Ectodermal cell (in vitro differentiated cells): Measurements from ENCODE around the gene BRPF1.
A peak's percentile ranks its signal among the peaks of the same experiment; 100 is the strongest.

Experiments
- H3K27ac ChIP-seq: 2 replicates; pipeline ENCODE4 v1.7.0; 2013; ENCODE audit warnings: mild to moderate bottlenecking, low read depth, low read length; ENCODE audit not compliant: insufficient read depth, poor library complexity, severe bottlenecking
- H3K27me3 ChIP-seq: 2 replicates; pipeline ENCODE4 v1.7.0; 2013; ENCODE audit warnings: mild to moderate bottlenecking, low read length; ENCODE audit not compliant: insufficient read depth, control insufficient read depth, poor library complexity, severe bottlenecking
- H3K36me3 ChIP-seq: one replicate; pipeline ENCODE4 v1.7.0; 2013; ENCODE audit warnings: low read length; ENCODE audit not compliant: control insufficient read depth, insufficient read depth
- H3K4me1 ChIP-seq: one replicate; pipeline ENCODE4 v1.7.0; 2013; ENCODE audit warnings: low read length; ENCODE audit not compliant: control insufficient read depth, insufficient read depth
- H3K4me3 ChIP-seq: 2 replicates; pipeline ENCODE4 v1.7.0; 2013; ENCODE audit warnings: low read depth, low read length, control low read depth; ENCODE audit not compliant: insufficient read depth
- H3K9me3 ChIP-seq: 2 replicates; pipeline ENCODE4 v1.7.0; 2013; ENCODE audit warnings: mild to moderate bottlenecking, low read length, moderate library complexity; ENCODE audit not compliant: control insufficient read depth
- WGBS, 2 experiments: methylation state at CpG; one replicate each; pipeline ENCODE4 v1.1.7; 2013; ENCODE audit warnings: missing lambda C conversion rate in 2 of 2; 5-methylcytosine and 5-hydroxymethylcytosine counted together

The BRPF1 gene

DNA sequence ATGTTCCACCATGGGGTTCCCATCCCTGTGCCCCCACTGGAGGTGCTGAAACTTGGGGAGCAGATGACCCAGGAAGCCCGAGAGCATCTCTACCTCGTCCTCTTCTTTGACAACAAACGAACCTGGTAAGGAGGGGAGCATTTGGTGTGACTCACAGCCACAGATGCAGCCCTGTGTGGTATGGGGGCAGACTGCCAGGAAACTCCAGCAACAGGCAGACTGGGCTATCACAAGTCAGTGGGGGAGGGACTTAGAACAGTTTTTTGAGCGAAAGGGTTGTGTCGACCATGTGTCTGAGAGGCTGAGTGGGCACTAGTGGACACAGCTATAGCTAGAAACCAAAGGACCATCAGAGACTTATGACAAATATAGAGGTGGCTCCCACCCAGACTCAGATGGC is 14.8 kb downstream of the BRPF1 start:
- H3K4me3 ChIP-seq, result no peak overlapping the region
- peaks cover 7% of the 10 kb centered on the region for H3K4me1 ChIP-seq
- WGBS, 2 experiments, result 96 to 98% methylated on average over 5 of the region's 5 CpGs
- H3K27ac ChIP-seq, result no peak overlapping the region
- H3K9me3 ChIP-seq, result no peaks in the 10 kb centered on the region
- peaks cover 53% of the 10 kb centered on the region for H3K36me3 ChIP-seq
- no peaks in the 10 kb centered on the region for H3K27me3 ChIP-seq

DNA sequence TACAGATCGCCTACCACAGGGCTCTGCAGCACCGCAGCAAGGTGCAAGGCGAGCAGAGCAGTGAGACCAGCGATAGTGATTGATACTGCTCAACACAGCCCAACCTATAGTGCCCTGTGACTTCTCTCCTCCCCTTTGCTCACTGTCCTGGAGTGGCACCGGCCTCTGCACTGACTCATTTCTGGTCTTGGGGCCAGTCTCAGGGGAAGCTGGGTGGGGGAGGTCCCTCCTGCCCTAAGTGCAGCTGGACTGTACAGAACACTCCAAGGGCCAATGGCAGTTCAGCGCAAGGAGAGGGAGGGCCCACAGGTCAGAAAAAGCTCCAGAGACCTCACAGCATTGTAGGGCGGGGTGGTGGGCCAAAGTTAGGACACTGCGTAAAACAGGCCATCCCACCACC is 15.7 kb downstream of the BRPF1 start:
- 95 to 96% methylated on average over 8 of the region's 8 CpGs for WGBS, 2 experiments
- peaks cover 49% of the 10 kb centered on the region for H3K36me3 ChIP-seq
- no peak overlapping the region for H3K4me3 ChIP-seq
- no peaks in the 10 kb centered on the region for H3K27me3 ChIP-seq
- no peaks in the 10 kb centered on the region for H3K9me3 ChIP-seq
- H3K4me1 ChIP-seq, result peaks cover 7% of the 10 kb centered on the region
- no peak overlapping the region for H3K27ac ChIP-seq

- no peak overlapping the region for H3K4me3 ChIP-seq
- WGBS, 2 experiments, result 94 to 97% methylated on average over 2 of the region's 2 CpGs
- no peaks in the 10 kb centered on the region for H3K27me3 ChIP-seq
- H3K27ac ChIP-seq, result no peak overlapping the region
- peaks cover 7% of the 10 kb centered on the region for H3K4me1 ChIP-seq
- no peaks in the 10 kb centered on the region for H3K9me3 ChIP-seq
- peaks cover 43% of the 10 kb centered on the region for H3K36me3 ChIP-seq
Observed at GRCh38 chr3:9748031-9748430, 16.5 kb downstream of the BRPF1 start.

GRCh38 chr3:9749296-9749644 is 17.7 kb downstream of the BRPF1 start:
- peaks cover 33% of the 10 kb centered on the region for H3K36me3 ChIP-seq

DNA sequence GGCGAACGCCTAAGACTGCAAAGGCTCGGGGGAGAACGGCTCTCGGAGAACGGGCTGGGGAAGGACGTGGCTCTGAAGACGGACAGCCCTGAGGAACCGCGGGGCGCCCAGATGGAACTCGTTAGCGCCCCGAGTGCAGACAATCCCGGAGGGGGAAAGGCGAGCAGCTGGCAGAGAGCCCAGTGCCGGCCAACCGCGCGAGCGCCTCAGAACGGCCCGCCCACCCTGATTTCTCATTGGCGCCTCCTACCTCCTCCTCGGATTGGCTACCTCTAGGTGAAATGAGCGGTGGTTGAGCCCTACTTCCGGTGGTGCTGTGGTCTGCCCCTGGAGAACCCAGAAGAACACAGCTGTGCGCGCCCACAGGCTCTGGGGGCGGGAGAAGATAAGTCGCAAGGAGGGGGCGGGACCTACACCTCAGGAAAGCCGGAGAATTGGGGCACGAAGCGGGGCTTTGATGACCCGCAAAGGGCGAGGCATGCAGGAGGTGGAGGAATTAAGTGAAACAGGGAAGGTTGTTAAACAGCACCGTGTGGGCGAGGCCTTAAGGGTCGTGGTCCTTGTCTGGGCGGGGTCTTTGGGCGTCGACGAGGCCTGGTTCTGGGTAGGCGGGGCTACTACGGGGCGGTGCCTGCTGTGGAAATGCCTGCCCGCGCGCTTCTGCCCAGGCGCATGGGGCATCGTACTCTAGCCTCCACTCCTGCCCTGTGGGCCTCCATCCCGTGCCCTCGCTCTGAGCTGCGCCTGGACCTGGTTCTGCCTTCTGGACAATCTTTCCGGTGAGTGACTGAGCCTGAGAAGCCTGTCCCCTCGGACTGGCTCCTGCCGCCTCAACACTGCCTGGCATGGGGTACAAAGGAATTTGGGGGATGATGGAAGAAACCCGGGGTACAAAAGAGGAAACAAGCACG is 18.4 kb downstream of the BRPF1 start, which contains the start of gene OGG1:
Gene OGG1 (plus strand): TSS at position 308 of the 911 bp plus-strand sequence. CDS start 335 bp downstream, at position 643.
- 0 to 1% methylated on average over 60 of the region's 60 CpGs for WGBS, 2 experiments
- Histone ChIP-seq H3K9me3 (no peaks in the 10 kb centered on the region), H3K4me1 (peaks cover 7% of the 10 kb centered on the region), H3K36me3 (peaks cover 33% of the 10 kb centered on the region), H3K27ac (peak within 1 kb of the TSS; percentile 90), H3K4me3 (peak within 1 kb of the TSS; percentile 76), H3K27me3 (no peaks in the 10 kb centered on the region)

More at GRCh38 chr3:9749296-9749644, 17.7 kb downstream of the BRPF1 start:
- peak overlapping the region; percentile 90 for H3K27ac ChIP-seq
- H3K4me3 ChIP-seq, result peak overlapping the region; percentile 76
- WGBS, 2 experiments, result 11% methylated on average over 19 of the region's 19 CpGs
- peaks cover 7% of the 10 kb centered on the region for H3K4me1 ChIP-seq
- H3K9me3 ChIP-seq, result no peaks in the 10 kb centered on the region
- no peaks in the 10 kb centered on the region for H3K27me3 ChIP-seq

GRCh38 chr3:9750556-9751411 is 19.2 kb downstream of the BRPF1 start:
- no peaks in the 10 kb centered on the region for H3K9me3 ChIP-seq
- no peaks in the 10 kb centered on the region for H3K27me3 ChIP-seq
- WGBS, 2 experiments, result 66 to 68% methylated on average over 17 of the region's 17 CpGs
- H3K4me1 ChIP-seq, result peaks cover 7% of the 10 kb centered on the region
- no peak overlapping the region for H3K27ac ChIP-seq
- H3K4me3 ChIP-seq, result peak overlapping the region; percentile 76
- H3K36me3 ChIP-seq, result peaks cover 29% of the 10 kb centered on the region

- 94 to 96% methylated on average over 8 of the region's 8 CpGs for WGBS, 2 experiments
- no peaks in the 10 kb centered on the region for H3K27me3 ChIP-seq
- H3K4me3 ChIP-seq, result no peak overlapping the region
- no peaks in the 10 kb centered on the region for H3K9me3 ChIP-seq
- H3K36me3 ChIP-seq, result peaks cover 40% of the 10 kb centered on the region
- H3K27ac ChIP-seq, result no peak overlapping the region
- H3K4me1 ChIP-seq, result peaks cover 7% of the 10 kb centered on the region
Observed at GRCh38 chr3:9754678-9755077, 23.1 kb downstream of the BRPF1 start.

GRCh38 chr3:9757427-9757826 is 25.9 kb downstream of the BRPF1 start:
- H3K27me3 ChIP-seq, result no peaks in the 10 kb centered on the region
- H3K27ac ChIP-seq, result no peak overlapping the region
- H3K36me3 ChIP-seq, result peaks cover 34% of the 10 kb centered on the region
- no peaks in the 10 kb centered on the region for H3K4me1 ChIP-seq
- no peak overlapping the region for H3K4me3 ChIP-seq
- no peaks in the 10 kb centered on the region for H3K9me3 ChIP-seq
- 96% methylated on average over 13 of the region's 13 CpGs for WGBS, 2 experiments

DNA sequence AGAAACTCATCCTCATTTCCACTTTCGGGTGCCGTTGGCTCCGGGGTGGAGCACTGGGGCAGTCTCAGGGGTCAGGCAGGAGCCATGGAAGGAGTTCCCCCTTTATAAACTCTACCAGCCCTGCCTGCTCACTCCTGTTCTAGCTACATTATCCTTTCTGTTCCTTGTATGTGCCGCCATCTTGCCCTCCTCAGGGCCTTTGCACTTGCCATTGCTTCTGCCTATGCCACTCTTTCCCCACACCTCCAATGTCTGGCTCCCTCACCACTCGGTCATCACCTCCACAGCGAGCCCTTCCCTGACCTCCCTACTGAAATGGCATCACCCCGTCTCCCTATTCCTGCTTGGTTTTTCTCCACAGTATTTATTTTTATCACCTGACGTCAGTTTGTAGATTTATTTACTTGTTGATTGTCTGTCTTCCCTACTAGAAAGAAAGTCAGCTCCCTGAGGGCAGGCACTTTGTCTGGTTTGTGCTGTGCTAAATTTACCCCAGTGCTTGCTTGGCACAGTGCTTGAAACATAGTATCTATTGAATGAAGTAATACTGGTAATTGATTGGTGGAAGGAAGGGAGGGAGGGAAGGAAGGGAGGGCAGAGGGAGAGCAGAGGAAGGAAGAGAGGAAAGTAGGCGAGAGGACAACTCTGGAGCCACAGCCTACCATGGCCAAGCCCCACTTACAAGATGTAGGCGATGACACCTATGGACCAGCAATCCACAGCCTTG is 29.4 kb downstream of the BRPF1 start:
- Histone ChIP-seq H3K27ac (no peak overlapping the region), H3K4me1 (peaks cover 4% of the 10 kb centered on the region), H3K36me3 (peaks cover 28% of the 10 kb centered on the region), H3K27me3 (no peaks in the 10 kb centered on the region), H3K4me3 (no peak overlapping the region), H3K9me3 (no peaks in the 10 kb centered on the region)
- WGBS, 2 experiments, result 94 to 95% methylated on average over 10 of the region's 10 CpGs
